Heart left ventricle (tissue), 13 donors: ENCODE data around the gene ARG1.

Experiments used
- POLR2A ChIP-seq, 2 donors: fragments of 450-650 bp; IDR thresholded peaks; one replicate each; pipeline ENCODE4 v1.6.1; 2017; ENCODE audit warnings: antibody characterized with exemption in 2 of 2, mild to moderate bottlenecking in 2 of 2, moderate library complexity in 2 of 2
- TF ChIP-seq, protein P1 (sequence below), 12 donors: fragments of 200-600 bp; sonication (generic) in 4 of 12; IDR thresholded peaks; one replicate each; pipeline versions ENCODE4 v1.5.0 to v1.8.0; 2018 to 2022; ENCODE audit warnings: antibody characterized with exemption in 12 of 12, mild to moderate bottlenecking in 5 of 12
- donor health status: ischemic (EF 13 %, LVEDD 7.1; RV severe dilation, severe dysfunction).
- donor health status: DM: no; HTN: yes; CAD: no.
- donor health status: DM: no; HTN: no; CAD: no.
- donor health status: ischemic (EF 25% LVEDD 6.9; RV normal size, moderate dysfunction).
- donor health status: ischemic (EF 25% LVEDD 5.7; RV mildly dilated, moderate dysfunction).
- donor health status: ischemic (EF 35%, LVEDD 5.7; RV mildly dilated, moderate dysfunction).
- donor health status: nonischemic (EF 11% LVEDD 7.7; RV severe dilation, severe dysfunction).
- donor health status: DM: yes; HTN: yes; CAD: no.
- donor health status: PGD.
- donor health status: ischemic (EF 29% LVEDD 5.4; RV normal size, mild dysfunction).
- donor health status: nonischemic (EF 23%, LVEDD 6.1; RV moderate dilation, normal function).

DNA sequence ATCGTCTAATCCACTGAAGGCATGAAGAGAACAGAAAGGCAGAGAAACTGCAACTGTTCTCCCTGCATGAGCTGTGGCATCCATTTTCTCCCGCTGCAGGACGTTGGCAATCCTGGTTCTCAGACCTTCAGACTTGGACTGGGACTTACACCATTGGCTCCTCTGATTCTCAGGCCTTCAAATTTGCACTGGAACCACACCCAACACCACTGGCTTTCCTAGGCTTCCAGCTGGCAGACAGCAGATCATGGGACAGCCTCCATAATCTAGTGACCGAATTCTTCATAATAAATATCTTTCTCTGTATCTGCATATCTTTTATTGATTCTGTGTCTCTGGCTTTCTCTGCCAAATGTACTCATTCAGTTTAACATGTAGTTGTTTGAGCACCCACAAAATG, 14.1 kb upstream of the ARG1 start:
- TF ChIP-seq, protein P1, sequence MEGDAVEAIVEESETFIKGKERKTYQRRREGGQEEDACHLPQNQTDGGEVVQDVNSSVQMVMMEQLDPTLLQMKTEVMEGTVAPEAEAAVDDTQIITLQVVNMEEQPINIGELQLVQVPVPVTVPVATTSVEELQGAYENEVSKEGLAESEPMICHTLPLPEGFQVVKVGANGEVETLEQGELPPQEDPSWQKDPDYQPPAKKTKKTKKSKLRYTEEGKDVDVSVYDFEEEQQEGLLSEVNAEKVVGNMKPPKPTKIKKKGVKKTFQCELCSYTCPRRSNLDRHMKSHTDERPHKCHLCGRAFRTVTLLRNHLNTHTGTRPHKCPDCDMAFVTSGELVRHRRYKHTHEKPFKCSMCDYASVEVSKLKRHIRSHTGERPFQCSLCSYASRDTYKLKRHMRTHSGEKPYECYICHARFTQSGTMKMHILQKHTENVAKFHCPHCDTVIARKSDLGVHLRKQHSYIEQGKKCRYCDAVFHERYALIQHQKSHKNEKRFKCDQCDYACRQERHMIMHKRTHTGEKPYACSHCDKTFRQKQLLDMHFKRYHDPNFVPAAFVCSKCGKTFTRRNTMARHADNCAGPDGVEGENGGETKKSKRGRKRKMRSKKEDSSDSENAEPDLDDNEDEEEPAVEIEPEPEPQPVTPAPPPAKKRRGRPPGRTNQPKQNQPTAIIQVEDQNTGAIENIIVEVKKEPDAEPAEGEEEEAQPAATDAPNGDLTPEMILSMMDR (IDR thresholded peaks at IDR 0.05), result no peak
- TF ChIP-seq POLR2A (IDR thresholded peaks at IDR 0.05), result no peak
